ENCODE data around the gene KCNJ18. TPM values are rescaled to one million over a fixed set of nuclear protein-coding genes. Genes with fewer than 3 reads are reported as not detected.

KCNJ18 gene
- total and polyA plus RNA-seq, 2 experiments from 2014 or later: not detected

DNA sequence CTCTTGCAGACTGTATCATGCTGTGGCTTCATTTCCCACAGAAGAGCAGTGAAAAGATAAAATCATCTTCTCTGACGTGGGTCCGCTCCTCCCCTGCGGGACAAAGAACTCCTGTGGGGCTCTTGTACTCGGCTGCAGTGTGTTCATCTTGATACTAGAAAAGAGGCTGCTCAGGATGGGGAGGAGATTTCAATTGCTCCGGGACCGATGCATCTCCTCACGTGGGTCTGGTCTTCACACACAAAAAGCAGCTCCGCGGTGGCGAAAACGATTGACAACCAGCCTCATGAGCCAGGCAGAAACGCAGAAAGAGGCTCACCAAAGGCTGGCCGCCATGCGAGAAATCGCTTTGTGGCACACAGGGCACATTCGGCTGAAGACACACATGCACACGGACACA lies 14.4 kb upstream of the KCNJ18 start:
- WGBS (ENCODE audit: low lambda C conversion rate, missing lambda C conversion rate): 80% methylated on average over 17 of the region's 17 CpGs
- Histone ChIP-seq H3K79me2 (no peaks in the 10 kb centered on the region), H3K27me3 (no peaks in the 10 kb centered on the region), H3K4me1 (ENCODE audit: insufficient read depth) (no peaks in the 10 kb centered on the region), H3K9me2 (replicated peaks; ENCODE audit: insufficient read depth) (no peaks in the 10 kb centered on the region), H2AFZ (no peak overlapping the region), H4K20me1 (ENCODE audit: insufficient read depth, poor library complexity, severe bottlenecking) (no peaks in the 10 kb centered on the region), H3K36me3 (replicated peaks; ENCODE audit: insufficient read depth, low read depth) (no peaks in the 10 kb centered on the region), H3K27ac (no peak overlapping the region), H3K4me3 (no peak overlapping the region), H3K4me2 (no peak overlapping the region), H3K9me3 (ENCODE audit: low read depth) (no peaks in the 10 kb centered on the region)
- no peak for DNase-seq (ENCODE audit: low spot score)
- TF ChIP-seq, protein P1, sequence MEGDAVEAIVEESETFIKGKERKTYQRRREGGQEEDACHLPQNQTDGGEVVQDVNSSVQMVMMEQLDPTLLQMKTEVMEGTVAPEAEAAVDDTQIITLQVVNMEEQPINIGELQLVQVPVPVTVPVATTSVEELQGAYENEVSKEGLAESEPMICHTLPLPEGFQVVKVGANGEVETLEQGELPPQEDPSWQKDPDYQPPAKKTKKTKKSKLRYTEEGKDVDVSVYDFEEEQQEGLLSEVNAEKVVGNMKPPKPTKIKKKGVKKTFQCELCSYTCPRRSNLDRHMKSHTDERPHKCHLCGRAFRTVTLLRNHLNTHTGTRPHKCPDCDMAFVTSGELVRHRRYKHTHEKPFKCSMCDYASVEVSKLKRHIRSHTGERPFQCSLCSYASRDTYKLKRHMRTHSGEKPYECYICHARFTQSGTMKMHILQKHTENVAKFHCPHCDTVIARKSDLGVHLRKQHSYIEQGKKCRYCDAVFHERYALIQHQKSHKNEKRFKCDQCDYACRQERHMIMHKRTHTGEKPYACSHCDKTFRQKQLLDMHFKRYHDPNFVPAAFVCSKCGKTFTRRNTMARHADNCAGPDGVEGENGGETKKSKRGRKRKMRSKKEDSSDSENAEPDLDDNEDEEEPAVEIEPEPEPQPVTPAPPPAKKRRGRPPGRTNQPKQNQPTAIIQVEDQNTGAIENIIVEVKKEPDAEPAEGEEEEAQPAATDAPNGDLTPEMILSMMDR (IDR thresholded peaks at IDR 0.05; ENCODE audit: poor library complexity): no peak
- TF ChIP-seq EZH2phosphoT487 (IDR thresholded peaks at IDR 0.05; ENCODE audit: low read depth, severe bottlenecking, unreplicated experiment) (no peak), EZH2 (IDR thresholded peaks at IDR 0.05; ENCODE audit: borderline replicate concordance) (no peak)

DNA sequence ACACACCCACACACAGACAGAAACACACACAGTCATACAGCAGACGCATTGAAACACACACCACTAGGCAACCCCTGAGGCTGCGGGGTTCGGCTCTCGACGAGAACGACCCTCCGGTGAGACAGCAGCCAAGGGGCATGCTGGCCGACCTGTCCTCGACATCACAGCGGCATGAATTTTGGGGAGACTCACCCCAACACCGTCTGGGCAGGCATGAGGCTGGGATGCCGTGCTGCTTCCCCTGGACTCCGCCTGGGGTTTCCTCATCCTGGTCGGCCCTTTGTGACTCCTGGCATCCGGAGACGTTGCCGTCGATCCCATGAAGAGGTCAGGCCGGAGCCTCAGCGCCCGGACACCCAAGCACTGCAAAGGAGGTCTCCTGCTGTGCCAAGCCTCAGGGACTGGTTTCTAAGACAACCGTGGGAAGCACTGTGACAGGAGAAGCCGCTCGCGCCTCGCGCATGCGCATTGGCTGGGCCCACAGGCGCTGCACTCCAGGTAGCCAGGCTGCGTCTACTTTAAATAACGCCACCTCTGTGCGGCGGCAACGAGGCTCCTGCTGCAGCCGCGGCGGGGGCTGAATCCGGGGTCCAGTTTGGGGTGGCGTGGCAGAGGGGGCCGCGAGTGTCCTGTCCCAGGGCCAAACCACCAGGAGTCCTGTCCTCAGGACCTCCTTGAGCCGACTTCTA lies 13.8 kb upstream of the KCNJ18 start:
- no peaks in the 10 kb centered on the region for H4K20me1 ChIP-seq (ENCODE audit: insufficient read depth, poor library complexity, severe bottlenecking)
- H2AFZ ChIP-seq: no peak overlapping the region
- H3K4me3 ChIP-seq: no peak overlapping the region
- H3K9me2 ChIP-seq (replicated peaks; ENCODE audit: insufficient read depth): no peaks in the 10 kb centered on the region
- no peaks in the 10 kb centered on the region for H3K36me3 ChIP-seq (replicated peaks; ENCODE audit: insufficient read depth, low read depth)
- H3K27ac ChIP-seq: no peak overlapping the region
- H3K79me2 ChIP-seq: no peaks in the 10 kb centered on the region
- no peaks in the 10 kb centered on the region for H3K27me3 ChIP-seq
- H3K4me2 ChIP-seq: no peak overlapping the region
- no peak for DNase-seq (ENCODE audit: low spot score)
- no peaks in the 10 kb centered on the region for H3K4me1 ChIP-seq (ENCODE audit: insufficient read depth)
- 90% methylated on average over 39 of the region's 42 CpGs for WGBS (ENCODE audit: low lambda C conversion rate, missing lambda C conversion rate)
- no peaks in the 10 kb centered on the region for H3K9me3 ChIP-seq (ENCODE audit: low read depth)
- no peak for TF ChIP-seq EZH2 (IDR thresholded peaks at IDR 0.05; ENCODE audit: borderline replicate concordance)
- no peak for TF ChIP-seq EZH2phosphoT487 (IDR thresholded peaks at IDR 0.05; ENCODE audit: low read depth, severe bottlenecking, unreplicated experiment)
- TF ChIP-seq, protein P1 (IDR thresholded peaks at IDR 0.05; ENCODE audit: poor library complexity): no peak

DNA sequence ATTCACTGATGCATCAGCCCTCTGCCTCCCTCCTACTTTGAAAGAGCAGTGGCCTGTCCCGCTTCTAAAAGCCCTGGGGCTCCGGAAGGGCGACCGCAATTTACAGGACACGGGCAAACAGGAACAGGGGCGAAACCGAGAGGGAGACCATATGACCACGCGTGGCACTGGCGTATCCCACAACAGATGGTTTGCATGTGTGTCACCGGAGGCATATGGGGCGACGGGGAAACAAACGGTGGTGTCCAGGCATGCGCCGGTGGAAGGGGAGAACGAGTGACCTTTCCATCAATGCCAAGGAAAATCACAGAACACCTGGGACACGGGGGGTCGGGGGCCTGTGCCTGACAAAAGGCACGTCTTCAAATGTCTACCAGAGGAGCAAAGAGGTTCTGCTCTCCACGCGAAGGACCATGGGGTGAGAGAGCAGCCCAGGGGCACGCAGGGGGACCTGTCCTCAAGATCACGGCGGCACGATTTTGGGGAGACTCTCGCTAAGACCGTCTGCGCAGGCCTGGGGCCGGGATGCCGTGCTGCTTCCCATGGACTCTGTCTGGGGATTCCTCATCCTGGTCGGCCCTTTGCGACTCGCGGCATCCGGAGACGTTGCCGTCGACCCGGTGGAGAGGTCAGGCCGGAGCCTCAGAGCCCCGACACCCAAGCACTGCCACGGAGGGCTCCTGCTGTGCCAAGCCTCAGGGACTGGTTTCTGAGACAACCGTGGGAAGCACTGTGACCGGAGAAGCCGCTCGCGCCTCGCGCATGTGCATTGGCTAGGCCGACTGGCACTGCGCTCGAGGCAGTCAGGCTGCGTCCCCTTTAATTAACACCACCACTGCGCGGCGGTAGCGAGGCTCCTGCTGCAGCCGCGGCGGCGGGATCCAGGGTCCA lies 12.8 kb upstream of the KCNJ18 start:
- Histone ChIP-seq H4K20me1 (ENCODE audit: insufficient read depth, poor library complexity, severe bottlenecking) (no peaks in the 10 kb centered on the region), H3K79me2 (no peaks in the 10 kb centered on the region), H3K9me2 (replicated peaks; ENCODE audit: insufficient read depth) (no peaks in the 10 kb centered on the region), H2AFZ (no peak overlapping the region), H3K36me3 (replicated peaks; ENCODE audit: insufficient read depth, low read depth) (no peaks in the 10 kb centered on the region), H3K9me3 (ENCODE audit: low read depth) (no peaks in the 10 kb centered on the region), H3K4me1 (ENCODE audit: insufficient read depth) (no peaks in the 10 kb centered on the region), H3K27ac (no peak overlapping the region), H3K4me2 (no peak overlapping the region), H3K4me3 (no peak overlapping the region), H3K27me3 (no peaks in the 10 kb centered on the region)
- no peak for DNase-seq (ENCODE audit: low spot score)
- 84% methylated on average over 57 of the region's 62 CpGs for WGBS (ENCODE audit: low lambda C conversion rate, missing lambda C conversion rate)
- no peak for TF ChIP-seq EZH2 (IDR thresholded peaks at IDR 0.05; ENCODE audit: borderline replicate concordance)
- no peak for TF ChIP-seq EZH2phosphoT487 (IDR thresholded peaks at IDR 0.05; ENCODE audit: low read depth, severe bottlenecking, unreplicated experiment)
- TF ChIP-seq, protein P1 (IDR thresholded peaks at IDR 0.05; ENCODE audit: poor library complexity): no peak
